Endothelial cell of umbilical vein (primary cell): ENCODE measurements around the gene ETS1. TPM values are rescaled to one million over a fixed set of nuclear protein-coding genes. Genes with fewer than 3 reads are reported as not detected.

Experiments used
- BruUV-seq: library from RNA; stranded (reverse); fragments of 400-500 nt; replicated peaks from 2 replicates; lab custom pipeline; 2021; lab: Mats Ljungman, UMichigan
- CTCF ChIA-PET: fragments of 300-600, 350-600 bp; sonication (Branson Sonifier 250); formaldehyde crosslinking; loops from one replicate; lab custom pipeline; 2021; ENCODE audit warnings: antibody characterized with exemption, inconsistent platforms; lab: Charles Lee
- POLR2A ChIA-PET: fragments of 300-600, 350-600 bp; sonication (Branson Sonifier 250); formaldehyde crosslinking; loops from one replicate; lab custom pipeline; 2021; ENCODE audit warnings: antibody characterized with exemption, inconsistent platforms; lab: Charles Lee
- DNase-seq: peaks from one replicate; pipeline ENCODE4 v3.0.0-alpha.2; 2011; ENCODE audit warnings: low read depth, low spot score
- FAIRE-seq: peaks from 2 replicates; lab custom pipeline; 2011; peaks lifted over from hg19 to GRCh38; lab: Jason Lieb, UNC
- H2AFZ ChIP-seq: 2 replicates; pipeline ENCODE4 v1.6.0; 2012; ENCODE audit warnings: low read depth, low read length, control low read depth, inconsistent platforms
- H3K27ac ChIP-seq: 2 replicates; pipeline ENCODE4 v1.5.1; 2011; ENCODE audit warnings: low read depth, mild to moderate bottlenecking, control low read depth, low read length, moderate library complexity; ENCODE audit not compliant: insufficient read depth
- H3K27me3 ChIP-seq, 2 experiments: 2 replicates each; pipeline versions ENCODE4 v1.6.0 to v1.6.1; 2011; ENCODE audit warnings: low read length in 2 of 2, mixed read lengths in 1 of 2; ENCODE audit not compliant: control insufficient read depth in 2 of 2, insufficient read depth in 2 of 2
- H3K36me3 ChIP-seq, 2 experiments: 2 replicates in 1 of 2; 3 replicates in 1 of 2; pipeline ENCODE4 v1.5.1; 2011; ENCODE audit warnings: low read length in 2 of 2, mild to moderate bottlenecking in 1 of 2, moderate library complexity in 1 of 2; ENCODE audit not compliant: control insufficient read depth in 2 of 2, insufficient read depth in 2 of 2; ENCODE audit errors: extremely low read depth in 1 of 2
- H3K4me1 ChIP-seq: 3 replicates; pipeline ENCODE4 v1.5.1; 2011; ENCODE audit warnings: mild to moderate bottlenecking, low read length; ENCODE audit not compliant: control insufficient read depth, insufficient read depth; ENCODE audit errors: extremely low read depth
- H3K4me2 ChIP-seq: 2 replicates; pipeline ENCODE4 v1.6.1; 2011; ENCODE audit warnings: low read length, control low read depth, mixed read lengths; ENCODE audit not compliant: insufficient read depth
- H3K4me3 ChIP-seq, 3 experiments: fragments of 200-600 bp in 1 of 3; sonication (generic), shearing (Covaris generic) in 1 of 3; replicated peaks in 1 of 3; 2 replicates each; pipeline ENCODE4 v1.5.1; 2011 to 2016; ENCODE audit warnings: control low read depth in 3 of 3, low read length in 3 of 3, mild to moderate bottlenecking in 2 of 3, inconsistent platforms in 1 of 3, low read depth in 1 of 3, moderate library complexity in 1 of 3; ENCODE audit not compliant: insufficient read depth in 1 of 3
- H3K79me2 ChIP-seq: 2 replicates; pipeline ENCODE4 v1.6.0; 2012; ENCODE audit warnings: low read length, inconsistent platforms; ENCODE audit not compliant: control insufficient read depth, insufficient read depth
- H3K9ac ChIP-seq: replicated peaks from 2 replicates; pipeline ENCODE3; 2011; ENCODE audit warnings: low read length, control low read depth; ENCODE audit not compliant: insufficient read depth; ENCODE audit errors: extremely low read depth
- H3K9me1 ChIP-seq: replicated peaks from 3 replicates; pipeline ENCODE4 v1.6.0; 2011; ENCODE audit warnings: mild to moderate bottlenecking, low read length; ENCODE audit not compliant: control insufficient read depth, insufficient read depth; ENCODE audit errors: extremely low read depth
- H3K9me3 ChIP-seq: replicated peaks from 2 replicates; pipeline ENCODE4 v1.5.1; 2012; ENCODE audit warnings: low read length, inconsistent platforms; ENCODE audit not compliant: control insufficient read depth, insufficient read depth
- H4K20me1 ChIP-seq: replicated peaks from 2 replicates; pipeline ENCODE3; 2011; ENCODE audit warnings: mild to moderate bottlenecking, low read length; ENCODE audit not compliant: control insufficient read depth, insufficient read depth; ENCODE audit errors: extremely low read depth
- EZH2 ChIP-seq: IDR thresholded peaks from 2 replicates; pipeline ENCODE4 v1.6.1; 2012; ENCODE audit warnings: borderline replicate concordance, low read depth, mild to moderate bottlenecking, moderate library complexity, low read length, inconsistent platforms; ENCODE audit not compliant: severe bottlenecking
- GATA2 ChIP-seq: IDR thresholded peaks from 2 replicates; pipeline ENCODE4 v1.7.0; 2011; ENCODE audit warnings: low read depth, mild to moderate bottlenecking, moderate library complexity, mixed read lengths, low read length; ENCODE audit not compliant: insufficient read length, insufficient read depth
- JUN ChIP-seq: IDR thresholded peaks from 2 replicates; pipeline ENCODE4 v1.6.1; 2011; ENCODE audit warnings: borderline replicate concordance, low read depth; ENCODE audit not compliant: insufficient read length, insufficient read depth
- MYC ChIP-seq: IDR thresholded peaks from one replicate; pipeline ENCODE4 v1.6.1; 2011; ENCODE audit warnings: mild to moderate bottlenecking, low read depth, low read length
- POLR2AphosphoS5 ChIP-seq: IDR thresholded peaks from 2 replicates; pipeline ENCODE4 v1.6.1; 2012; ENCODE audit warnings: low read depth, mild to moderate bottlenecking, control low read depth, low read length, moderate library complexity; ENCODE audit not compliant: insufficient read depth
- dilution Hi-C: fragments of 300-500 bp; cut with MboI; formaldehyde crosslinking; loops from one replicate; pipeline ENCODE4 v1.15.0; 2019; ENCODE audit warnings: low sequenced_read_pairs; ENCODE audit not compliant: extremely low pct_ligation_motif_present
- intact Hi-C: fragments of 100-400 bp; cut with micrococcal nuclease; formaldehyde crosslinking; loops from one replicate; pipeline ENCODE4 v1.10.0; 2022
- polyA plus RNA-seq, 4 experiments: library from polyadenylated mRNA; depleted of rRNA in 3 of 4; stranded (reverse) in 3 of 4; unstranded in 1 of 4; fragments of >200 nt; gene quantifications; 2 replicates each; pipeline versions ENCODE4 v1.2.1 to v1.2.3, GENCODE V29; 2011 to 2012; ENCODE audit warnings: missing spikeins in 1 of 4
- total RNA-seq: library from RNA; stranded (reverse); gene quantifications from 2 replicates; pipeline ENCODE4 v1.2.3, GENCODE V29; 2021
- TF ChIP-seq, protein P1 (sequence below), 2 donors: IDR thresholded peaks; 1 replicate in 1 of 2; 2 replicates in 1 of 2; pipeline ENCODE4 v1.5.1; 2011; ENCODE audit warnings: low read length in 2 of 2, mild to moderate bottlenecking in 2 of 2, moderate library complexity in 2 of 2, control low read depth in 1 of 2, inconsistent platforms in 1 of 2, low read depth in 1 of 2; ENCODE audit not compliant: insufficient read depth in 1 of 2; ENCODE audit errors: extremely low read depth in 1 of 2
- TF ChIP-seq, protein P2 (sequence below): IDR thresholded peaks from 2 replicates; pipeline ENCODE4 v1.6.1; 2011; ENCODE audit not compliant: insufficient read depth, insufficient read length

Gene ETS1
- total and polyA plus RNA-seq, 2 donors (not counting 3 experiments of a cell fraction or from before 2014, with no cell fraction given) = 34.2 to 115 TPM

DNA sequence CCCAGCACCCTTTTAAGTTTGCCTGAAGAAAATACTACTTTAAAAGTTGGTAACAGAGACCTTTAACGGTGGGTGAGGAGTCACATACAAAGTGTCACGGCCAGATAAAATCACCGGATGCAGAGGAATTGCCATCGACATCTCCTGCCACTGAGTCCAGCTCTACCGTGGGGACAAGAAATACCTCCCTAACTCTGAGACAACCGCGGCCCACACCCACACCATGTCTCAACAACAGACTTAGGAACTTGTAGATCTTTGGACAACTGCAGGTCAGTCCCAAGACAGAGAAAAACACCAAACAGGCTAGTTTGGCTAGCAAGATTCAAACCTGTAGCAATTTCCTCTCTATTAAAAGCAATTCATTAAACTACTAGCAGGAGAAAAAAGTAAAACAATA lies 669 bp downstream of the ETS1 start:
- dilution Hi-C loops = no loop called here
- peak; percentile 31 for DNase-seq

More for the DNA sequence above, 669 bp downstream of the ETS1 start:
- Histone ChIP-seq H3K9me1 (no peaks in the 10 kb centered on the region), H3K9ac (no peak overlapping the region), H3K27ac (no peak overlapping the region), H3K4me2 (peak overlapping the region; percentile 91), H3K4me3 (no peak overlapping the region), H3K9me3 (no peaks in the 10 kb centered on the region), H4K20me1 (no peaks in the 10 kb centered on the region), H3K27me3 (peaks cover 14 to 17% of the 10 kb centered on the region in 2 experiments), H3K79me2 (no peaks in the 10 kb centered on the region), H3K36me3 (no peaks in the 10 kb centered on the region), H3K4me1 (peaks cover 11% of the 10 kb centered on the region), H2AFZ (no peak overlapping the region)
- POLR2A ChIA-PET = no interaction called here
- CTCF ChIA-PET = interaction anchor here (1.4 to 2.0 kb wide), 4 partner anchors 10 to 43 kb away, joined by 3 to 5 read pairs (median 4); no protein-coding TSS in a partner anchor
- TF ChIP-seq POLR2AphosphoS5 (no peak), JUN (no peak), EZH2 (no peak), GATA2 (no peak), MYC (no peak)
- TF ChIP-seq, protein P1, sequence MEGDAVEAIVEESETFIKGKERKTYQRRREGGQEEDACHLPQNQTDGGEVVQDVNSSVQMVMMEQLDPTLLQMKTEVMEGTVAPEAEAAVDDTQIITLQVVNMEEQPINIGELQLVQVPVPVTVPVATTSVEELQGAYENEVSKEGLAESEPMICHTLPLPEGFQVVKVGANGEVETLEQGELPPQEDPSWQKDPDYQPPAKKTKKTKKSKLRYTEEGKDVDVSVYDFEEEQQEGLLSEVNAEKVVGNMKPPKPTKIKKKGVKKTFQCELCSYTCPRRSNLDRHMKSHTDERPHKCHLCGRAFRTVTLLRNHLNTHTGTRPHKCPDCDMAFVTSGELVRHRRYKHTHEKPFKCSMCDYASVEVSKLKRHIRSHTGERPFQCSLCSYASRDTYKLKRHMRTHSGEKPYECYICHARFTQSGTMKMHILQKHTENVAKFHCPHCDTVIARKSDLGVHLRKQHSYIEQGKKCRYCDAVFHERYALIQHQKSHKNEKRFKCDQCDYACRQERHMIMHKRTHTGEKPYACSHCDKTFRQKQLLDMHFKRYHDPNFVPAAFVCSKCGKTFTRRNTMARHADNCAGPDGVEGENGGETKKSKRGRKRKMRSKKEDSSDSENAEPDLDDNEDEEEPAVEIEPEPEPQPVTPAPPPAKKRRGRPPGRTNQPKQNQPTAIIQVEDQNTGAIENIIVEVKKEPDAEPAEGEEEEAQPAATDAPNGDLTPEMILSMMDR (IDR thresholded peaks at IDR 0.05; ENCODE audit: extremely low read depth in 1 of 2, insufficient read depth in 1 of 2, low read depth in 1 of 2, low read length in 2 of 2) = no peak
- TF ChIP-seq, protein P2, sequence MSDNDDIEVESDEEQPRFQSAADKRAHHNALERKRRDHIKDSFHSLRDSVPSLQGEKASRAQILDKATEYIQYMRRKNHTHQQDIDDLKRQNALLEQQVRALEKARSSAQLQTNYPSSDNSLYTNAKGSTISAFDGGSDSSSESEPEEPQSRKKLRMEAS = no peak
- intact Hi-C loops = loop anchor here (2.0 kb wide), 1 partner anchor 64 kb away; no protein-coding TSS in a partner anchor
- no TSS peak for BruUV-seq
- FAIRE-seq = peak; percentile 78
